ENCODE results near the gene PILRA.
"Not testable (repeated sequence)": the region's sequence is repeated elsewhere in the genome, so short reads cannot be mapped to it uniquely, and the experiment has no call there.

PILRA gene

DNA sequence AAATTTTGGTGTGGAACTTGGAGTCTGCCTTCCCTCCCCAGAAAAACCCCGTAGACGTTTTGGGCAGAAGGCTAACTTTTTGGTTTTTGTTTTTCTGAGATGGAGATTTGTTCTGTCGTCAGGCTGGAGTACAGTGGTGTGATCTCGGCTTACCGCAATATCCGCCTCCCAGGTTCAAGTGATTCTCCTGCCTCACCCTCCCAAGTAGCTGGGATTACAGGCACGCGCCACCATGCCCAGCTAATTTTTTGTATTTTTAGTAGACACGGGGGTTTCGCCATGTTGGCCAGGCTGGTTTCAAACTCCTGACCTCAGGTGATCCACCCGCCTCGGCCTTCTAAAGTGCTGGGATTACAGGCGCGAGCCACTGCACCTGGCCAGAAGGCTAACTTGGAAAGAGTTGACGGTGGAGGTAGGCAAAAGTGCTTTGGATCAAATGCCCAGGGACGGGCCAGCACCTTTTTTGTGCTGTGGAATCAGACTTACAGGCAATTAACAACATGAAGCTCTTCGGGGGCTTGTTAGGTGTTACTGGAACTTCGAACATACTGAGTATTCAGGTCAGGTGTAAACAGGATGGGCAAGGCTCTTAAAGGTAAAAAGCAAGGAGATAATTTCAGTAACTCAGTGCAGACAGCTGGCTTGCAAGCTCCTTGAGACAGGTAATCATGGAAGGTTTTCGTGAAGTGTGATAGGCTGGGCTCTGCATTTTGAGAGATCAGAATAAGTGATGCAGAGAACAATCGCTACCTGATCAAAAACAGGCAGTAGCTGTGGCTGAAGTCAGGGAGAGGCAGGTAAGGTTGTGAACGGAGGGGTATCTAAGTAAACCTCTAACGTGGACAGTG, 61.2 kb downstream of the PILRA start:
- no peak for DNase-seq (ENCODE audit: low spot score)

DNA sequence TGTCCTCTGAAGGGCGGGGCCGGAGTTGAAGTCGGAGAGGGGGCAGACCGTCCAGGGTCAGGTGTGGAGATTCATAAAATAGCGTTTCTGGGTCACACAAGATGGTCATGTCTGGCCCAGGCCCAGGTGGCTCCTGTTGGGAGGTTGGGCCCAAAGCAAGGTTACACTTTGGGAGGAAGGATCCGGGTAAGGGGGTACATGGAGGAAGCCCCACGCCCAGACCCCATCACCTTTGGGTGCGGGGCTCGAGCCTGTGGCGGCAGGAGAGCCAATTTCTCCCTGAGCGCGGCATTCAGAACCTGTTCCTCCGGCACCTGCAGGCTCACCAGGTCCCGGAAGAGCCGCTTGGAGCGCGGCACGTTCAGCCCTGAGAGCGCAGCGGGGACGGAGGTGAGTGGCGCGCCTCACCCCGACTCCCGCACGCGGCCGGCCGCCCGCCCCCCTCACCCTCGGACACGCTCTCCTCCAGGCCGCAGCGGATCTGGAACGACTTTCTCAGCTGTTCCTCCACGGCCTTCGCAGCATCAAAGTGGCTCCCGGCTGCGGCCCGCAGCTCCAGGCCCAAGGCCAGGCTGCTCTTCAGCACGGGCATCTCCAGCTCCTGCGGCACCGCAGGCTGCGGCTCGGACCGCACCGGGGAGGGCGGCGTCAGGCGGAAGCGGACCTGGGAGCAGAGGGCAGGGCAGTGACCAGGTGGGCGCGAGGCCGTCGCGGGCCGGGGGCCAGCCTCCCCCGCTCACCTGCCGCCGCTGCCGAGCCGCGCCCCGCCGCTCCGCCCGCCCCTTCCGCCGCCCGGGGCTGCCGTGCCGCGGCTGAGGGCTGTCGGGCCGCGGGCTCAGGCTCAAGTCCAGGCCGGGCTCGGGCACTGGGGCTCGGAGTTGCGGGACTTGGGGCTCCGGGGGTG, 62.4 kb downstream of the PILRA start:
- peak; percentile 42 for DNase-seq (ENCODE audit: low spot score)

DNA sequence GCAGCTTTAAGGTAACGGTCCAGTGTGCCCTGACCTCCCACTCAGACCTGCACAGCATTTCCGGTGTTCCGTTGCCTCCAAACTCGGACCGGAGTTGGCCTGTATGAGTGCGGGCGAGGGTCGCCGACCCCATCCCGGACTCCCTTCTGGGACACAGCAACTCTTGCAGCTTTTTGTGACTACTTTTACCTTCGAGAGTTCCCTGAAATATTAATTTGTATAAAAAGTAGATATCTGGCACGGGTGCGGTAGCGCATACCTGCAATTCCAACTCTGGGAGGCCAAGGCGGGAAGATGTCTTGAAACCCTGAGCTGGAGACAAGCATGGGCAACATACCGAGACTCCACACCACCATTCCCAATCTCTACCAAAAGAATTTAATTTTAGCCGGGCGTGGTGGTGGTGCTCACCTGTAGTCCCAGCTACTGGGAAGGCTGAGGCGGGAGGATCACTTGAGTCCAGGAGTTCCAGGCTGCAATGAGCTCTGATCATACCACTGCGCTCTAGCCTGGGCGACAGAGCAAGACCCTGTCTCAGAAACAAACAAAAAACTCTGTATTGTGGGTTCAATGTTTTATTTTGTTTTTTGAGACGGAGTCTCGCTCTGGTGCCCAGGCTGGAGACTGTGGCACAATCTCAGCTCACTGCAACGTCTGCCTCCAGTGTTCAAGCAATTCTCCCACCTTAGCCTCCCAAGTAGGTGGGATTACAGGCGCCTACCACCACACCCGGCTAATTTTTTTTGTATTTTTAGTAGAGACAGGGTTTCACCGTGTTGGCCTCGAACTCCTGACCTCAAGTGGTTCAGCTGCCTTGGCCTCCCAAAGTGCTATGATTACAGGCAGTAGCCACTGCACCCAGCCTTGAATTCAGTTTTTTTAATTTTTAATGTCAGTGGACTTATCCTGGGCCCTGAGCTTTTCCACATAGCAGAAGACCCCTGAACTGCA, 64.1 kb downstream of the PILRA start:
- DNase-seq (ENCODE audit: low spot score) = no peak

DNA sequence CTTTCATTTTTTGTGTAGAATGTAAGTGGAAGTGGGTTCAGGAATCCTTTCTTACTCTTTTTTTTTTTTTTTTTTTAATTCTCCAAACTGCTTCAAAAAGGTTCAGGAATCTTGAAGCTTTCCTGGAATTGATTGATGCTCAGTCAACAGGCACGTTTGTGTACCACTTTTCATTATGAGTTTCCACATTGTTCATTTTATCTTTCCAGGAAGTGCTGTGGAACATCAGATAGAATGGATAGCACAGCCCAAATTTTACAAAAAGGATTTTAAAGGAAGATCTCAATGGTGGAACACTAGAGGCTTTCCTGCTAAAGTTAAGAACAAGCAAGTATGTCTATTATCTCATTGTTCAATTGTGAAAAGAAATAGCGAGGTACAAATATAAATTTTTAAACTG, 64.9 kb downstream of the PILRA start:
- no peak for DNase-seq (ENCODE audit: low spot score)

DNA sequence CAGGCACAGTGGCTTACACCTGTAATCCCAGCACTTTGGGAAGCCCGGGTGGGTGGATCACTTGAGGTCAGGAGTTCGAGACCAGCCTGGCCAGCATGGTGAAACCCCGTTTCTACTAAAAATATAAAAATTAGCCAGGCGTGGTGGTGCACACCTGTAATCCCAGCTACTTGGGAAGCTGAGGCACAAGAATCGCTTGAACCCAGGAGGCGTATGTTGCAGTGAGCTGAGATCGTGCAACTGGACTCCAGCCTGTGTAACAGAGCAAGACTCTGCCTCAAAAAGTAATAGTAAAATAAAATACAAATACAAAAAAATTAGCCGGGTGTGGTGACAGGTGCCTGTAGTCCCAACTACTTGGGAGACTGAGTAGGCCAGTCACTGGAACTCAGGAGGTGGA, 65.4 kb downstream of the PILRA start:
- not testable (repeated sequence) for DNase-seq (ENCODE audit: low spot score)

DNA sequence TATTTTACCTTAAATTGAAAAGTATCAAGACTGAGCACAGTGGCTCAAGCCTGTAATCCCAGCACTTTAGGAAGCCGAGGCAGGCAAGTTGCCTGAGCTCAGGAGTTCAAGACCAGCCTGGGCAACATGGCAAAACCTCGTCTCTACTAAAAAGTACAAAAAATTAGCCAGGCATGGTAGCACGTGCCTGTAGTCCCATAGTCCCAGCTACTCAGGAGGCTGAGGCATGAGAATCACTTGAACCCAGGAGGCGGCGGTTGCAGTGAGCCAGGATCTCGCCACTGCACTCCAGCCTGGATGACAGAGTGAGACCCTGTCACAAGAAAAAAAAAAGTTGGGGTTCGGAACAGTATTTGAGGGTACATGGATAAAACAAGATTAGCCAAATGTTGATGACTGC, 66.0 kb downstream of the PILRA start:
- not testable (repeated sequence) for DNase-seq (ENCODE audit: low spot score)

DNA sequence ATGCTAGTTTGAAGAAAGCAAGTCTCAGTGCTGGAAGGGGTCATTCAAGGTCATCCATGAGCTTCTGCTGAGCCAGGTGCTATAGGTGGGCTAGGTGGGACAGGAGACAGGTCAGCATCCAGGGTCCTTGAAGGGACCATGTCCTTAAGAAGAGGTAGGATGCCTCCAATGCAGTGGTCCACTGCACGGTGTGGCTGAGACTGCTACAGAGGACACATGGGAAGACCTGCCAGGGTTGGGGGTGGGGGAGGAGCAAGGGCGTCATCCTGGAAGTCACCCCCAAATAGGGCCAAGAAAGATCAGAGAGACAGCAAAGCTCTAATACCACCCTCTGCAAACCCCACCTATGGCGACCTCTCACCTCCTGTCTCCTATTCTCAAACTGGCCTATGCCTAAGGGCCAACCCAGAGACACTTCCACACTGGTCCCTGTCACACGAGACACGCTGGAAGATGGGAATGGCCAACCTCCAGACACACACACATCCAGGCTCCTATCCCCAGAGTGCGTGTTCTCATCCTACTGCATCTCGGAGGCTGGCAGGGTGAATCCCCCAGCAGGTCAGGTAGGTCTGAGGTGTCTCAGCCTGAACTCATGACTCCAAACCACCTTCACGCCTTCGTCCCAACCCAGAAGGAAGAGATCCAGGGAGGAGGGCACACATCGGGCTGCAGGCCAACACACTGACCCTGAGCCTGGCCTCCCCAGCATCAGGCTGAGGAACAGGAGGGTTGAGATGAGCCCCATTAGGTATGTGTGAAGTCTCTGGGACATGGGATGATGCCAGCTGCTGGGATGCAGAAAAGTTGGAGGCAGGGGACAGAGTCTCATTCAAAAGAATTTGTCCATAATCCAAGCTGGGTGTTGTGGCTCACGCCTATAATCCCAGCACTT, 68.6 kb downstream of the PILRA start:
- no peak for DNase-seq (ENCODE audit: low spot score)

DNA sequence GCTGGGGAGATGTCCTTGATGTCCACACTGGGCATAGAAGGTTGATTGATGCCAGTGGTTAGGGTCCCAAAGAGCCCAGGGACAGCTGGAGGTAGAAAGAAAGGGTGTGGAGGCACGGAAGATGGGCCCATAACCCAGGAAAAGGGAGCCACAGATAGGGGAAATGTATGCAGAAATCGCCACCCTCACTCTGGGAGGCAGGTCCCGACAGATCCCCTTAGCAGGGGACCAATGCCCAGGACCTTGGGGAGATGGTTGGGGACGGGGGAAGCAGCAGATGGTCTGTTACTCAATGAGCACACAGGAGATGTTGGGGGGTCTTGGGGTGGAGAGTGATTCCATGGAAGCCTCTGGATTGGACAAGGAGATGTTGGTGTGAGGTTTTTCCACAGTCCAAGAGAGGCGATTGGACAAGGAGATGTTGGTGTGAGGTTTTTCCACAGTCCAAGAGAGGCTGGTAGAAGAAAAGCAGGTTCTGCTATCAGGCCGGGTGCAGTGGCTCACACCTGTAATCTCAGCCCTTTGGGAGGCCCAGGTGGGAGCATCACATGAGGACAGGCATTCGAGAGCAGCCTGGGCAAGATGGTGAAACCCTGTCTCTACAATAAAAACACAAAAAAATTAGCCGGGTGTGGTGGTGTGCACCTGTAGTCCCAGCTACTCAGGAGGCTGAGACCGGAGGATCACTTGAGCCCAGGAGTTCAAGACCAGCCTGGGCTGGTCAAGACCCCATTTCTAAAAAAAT, 70.0 kb downstream of the PILRA start:
- DNase-seq (ENCODE audit: low spot score) = no peak

DNA sequence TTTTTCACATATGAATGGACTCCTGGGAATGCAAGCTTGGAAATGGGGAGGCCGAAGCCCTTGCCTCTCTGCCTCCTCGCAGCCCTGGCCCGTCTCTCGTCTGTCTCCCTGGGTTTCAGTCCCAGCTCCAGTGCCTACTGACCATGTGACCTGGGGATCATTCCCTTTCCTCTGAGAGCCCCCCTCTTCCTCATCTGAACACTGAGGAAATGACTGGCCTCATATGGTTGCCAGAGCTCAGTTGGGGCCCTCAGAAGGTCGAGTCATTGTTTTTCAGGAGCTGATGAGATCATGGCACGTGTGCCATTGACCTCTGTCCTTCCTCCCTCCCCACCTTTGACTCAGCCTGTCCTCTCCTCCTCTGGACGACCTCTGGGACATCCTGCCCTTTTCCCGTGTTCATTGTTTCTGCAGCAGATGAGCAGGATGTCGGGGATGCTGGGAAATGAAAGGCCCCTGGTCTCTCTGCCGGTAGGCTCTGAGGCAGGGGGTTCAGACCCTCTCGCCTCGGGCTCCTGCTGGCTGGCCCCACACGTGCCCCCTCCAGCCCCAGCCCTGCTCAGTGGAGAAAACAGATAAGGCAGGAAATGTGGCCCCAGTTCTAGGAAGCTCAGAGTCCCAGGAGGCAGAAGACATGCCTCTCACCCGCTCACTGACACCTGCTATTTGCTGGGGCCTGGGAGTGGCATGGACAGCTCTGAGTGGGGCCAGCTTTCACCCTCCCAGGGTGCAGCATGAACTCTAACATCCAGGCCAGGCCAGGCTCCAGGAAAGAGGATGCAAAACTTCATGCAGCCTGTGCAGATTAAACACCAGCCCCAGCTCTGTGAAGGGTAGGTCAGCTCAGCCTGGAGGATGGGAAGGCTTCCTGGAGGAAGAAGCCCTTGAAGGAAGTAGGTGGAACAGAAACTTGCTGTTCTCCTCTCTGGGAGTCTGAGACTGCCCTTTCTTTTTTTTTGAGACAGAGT, 71.3 kb downstream of the PILRA start:
- no peak for DNase-seq (ENCODE audit: low spot score)

DNA sequence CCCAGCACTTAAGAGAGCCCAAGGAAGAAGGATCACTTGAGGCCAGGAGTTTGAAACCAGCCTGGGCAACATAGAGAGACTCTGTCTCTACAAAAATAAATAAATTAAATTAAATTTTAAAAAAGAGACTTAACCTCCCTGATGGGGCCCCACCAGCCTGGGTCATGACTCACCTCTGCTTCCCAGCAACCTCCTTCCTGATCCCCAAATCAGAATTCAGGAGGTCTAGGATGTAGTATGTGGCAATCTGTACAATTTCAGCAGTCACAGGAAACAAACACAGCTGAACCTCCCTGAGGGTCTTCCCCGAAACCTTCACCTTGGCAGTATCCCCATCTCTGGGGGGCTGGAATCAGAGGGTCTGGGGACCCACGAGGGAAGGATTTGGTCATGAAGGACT, 72.8 kb downstream of the PILRA start:
- DNase-seq (ENCODE audit: low spot score) = no peak

DNA sequence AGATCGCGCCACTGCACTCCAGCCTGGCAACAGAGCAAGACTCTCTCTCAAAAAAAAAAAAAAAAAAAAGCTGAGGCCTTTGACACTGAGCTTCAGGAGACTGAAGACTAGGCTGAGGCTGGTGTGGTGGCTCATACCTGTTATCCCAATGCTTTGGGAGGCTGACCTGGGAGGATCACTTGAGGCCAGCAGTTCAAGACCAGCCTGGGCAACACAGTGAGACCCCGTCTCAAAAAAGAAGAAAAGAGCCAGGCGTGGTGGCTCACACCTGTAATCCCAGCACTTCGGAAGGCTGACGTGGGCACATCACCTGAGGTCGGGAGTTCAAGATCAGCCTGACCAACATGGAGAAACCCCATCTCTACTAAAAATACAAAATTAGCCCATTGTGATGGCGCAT, 74.1 kb downstream of the PILRA start:
- DNase-seq (ENCODE audit: low spot score) = not testable (repeated sequence)

DNA sequence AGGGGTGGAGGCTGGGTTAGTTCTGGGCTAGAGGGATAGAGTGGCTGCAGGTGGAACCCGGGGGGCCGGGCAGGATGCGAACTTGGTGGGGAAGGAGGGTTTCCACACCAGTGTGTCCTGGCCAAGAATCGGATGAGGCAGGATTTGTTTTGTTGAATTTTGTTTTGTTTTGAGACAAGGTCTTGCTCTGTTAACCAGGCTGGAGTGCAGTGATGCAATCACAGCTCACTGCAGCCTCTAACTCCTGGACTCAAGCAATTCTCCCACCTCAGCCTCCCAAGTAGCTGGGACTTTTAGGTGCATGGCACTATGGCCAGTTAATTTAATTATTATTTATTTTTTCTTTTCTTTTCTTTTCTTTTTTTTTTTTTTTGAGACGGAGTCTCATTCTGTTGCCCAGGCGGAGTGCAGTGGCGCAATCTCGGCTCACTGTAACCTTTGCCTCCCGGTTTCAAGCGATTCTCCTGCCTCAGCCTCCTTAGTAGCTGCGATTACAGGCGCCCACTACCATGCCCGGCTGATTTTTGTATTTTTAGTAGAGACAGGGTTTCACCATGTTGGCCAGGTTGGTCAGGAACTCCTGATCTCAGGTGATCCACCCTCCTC, 76.0 kb downstream of the PILRA start:
- DNase-seq (ENCODE audit: low spot score) = no peak

All from cerebellar cortex (tissue), 1 donor.